KOPT-K1 (cell line): Measurements from ENCODE around the gene TRIM32.

ENCODE experiments used
- H3K27ac ChIP-seq: fragments of 200-600 bp; sonication (generic); 2 replicates; pipeline ENCODE4 v1.5.1; 2016; ENCODE audit warnings: antibody characterized with exemption, mild to moderate bottlenecking, low read depth, low read length; ENCODE audit not compliant: poor library complexity, severe bottlenecking
- H3K36me3 ChIP-seq: fragments of 200-600 bp; sonication (generic); 2 replicates; pipeline ENCODE4 v1.5.1; 2017; ENCODE audit warnings: antibody characterized with exemption, mild to moderate bottlenecking, low read length, moderate library complexity; ENCODE audit not compliant: insufficient read depth
- H3K9me3 ChIP-seq: fragments of 200-600 bp; sonication (generic); 2 replicates; pipeline ENCODE4 v1.5.1; 2017; ENCODE audit warnings: antibody characterized with exemption, low read length, mild to moderate bottlenecking; ENCODE audit not compliant: insufficient read depth, poor library complexity, severe bottlenecking

TRIM32 gene, protein sequence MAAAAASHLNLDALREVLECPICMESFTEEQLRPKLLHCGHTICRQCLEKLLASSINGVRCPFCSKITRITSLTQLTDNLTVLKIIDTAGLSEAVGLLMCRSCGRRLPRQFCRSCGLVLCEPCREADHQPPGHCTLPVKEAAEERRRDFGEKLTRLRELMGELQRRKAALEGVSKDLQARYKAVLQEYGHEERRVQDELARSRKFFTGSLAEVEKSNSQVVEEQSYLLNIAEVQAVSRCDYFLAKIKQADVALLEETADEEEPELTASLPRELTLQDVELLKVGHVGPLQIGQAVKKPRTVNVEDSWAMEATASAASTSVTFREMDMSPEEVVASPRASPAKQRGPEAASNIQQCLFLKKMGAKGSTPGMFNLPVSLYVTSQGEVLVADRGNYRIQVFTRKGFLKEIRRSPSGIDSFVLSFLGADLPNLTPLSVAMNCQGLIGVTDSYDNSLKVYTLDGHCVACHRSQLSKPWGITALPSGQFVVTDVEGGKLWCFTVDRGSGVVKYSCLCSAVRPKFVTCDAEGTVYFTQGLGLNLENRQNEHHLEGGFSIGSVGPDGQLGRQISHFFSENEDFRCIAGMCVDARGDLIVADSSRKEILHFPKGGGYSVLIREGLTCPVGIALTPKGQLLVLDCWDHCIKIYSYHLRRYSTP

GRCh38 chr9:116687074-116687753 is at the start of gene TRIM32:
Gene TRIM32 (plus strand): TSS chr9:116687305. CDS start chr9:116697743, 10,438 bp downstream.
- no peaks in the 10 kb centered on the region for H3K36me3 ChIP-seq
- H3K9me3 ChIP-seq, result peaks cover 21% of the 10 kb centered on the region
- peak within 1 kb of the TSS; percentile 61 for H3K27ac ChIP-seq

DNA sequence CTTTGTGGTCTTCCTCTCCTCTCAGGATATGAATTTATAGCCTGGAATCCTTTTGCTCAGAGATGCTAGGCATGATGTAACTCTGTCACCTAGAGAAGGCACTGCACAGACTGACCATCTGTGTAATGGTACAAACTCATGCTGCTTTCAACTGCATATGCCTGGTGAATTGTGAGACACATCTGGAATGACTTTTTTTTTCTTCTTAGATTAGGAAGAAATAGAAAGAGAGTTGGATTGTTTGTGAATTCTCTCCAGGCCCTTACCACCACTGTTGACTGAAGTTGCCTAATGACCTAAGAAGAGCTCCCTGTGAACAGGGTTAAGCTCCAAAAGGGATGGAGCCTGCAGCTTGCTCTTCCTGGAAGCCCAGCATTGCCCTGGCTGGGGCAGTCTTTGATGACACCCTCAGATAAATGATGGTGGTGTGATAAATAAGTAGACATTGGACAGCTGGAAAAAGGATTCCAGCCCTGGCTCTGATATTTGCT is 47.8 kb upstream of the TRIM32 start:
- H3K27ac ChIP-seq, result no peak overlapping the region
- no peaks in the 10 kb centered on the region for H3K36me3 ChIP-seq
- no peaks in the 10 kb centered on the region for H3K9me3 ChIP-seq

DNA sequence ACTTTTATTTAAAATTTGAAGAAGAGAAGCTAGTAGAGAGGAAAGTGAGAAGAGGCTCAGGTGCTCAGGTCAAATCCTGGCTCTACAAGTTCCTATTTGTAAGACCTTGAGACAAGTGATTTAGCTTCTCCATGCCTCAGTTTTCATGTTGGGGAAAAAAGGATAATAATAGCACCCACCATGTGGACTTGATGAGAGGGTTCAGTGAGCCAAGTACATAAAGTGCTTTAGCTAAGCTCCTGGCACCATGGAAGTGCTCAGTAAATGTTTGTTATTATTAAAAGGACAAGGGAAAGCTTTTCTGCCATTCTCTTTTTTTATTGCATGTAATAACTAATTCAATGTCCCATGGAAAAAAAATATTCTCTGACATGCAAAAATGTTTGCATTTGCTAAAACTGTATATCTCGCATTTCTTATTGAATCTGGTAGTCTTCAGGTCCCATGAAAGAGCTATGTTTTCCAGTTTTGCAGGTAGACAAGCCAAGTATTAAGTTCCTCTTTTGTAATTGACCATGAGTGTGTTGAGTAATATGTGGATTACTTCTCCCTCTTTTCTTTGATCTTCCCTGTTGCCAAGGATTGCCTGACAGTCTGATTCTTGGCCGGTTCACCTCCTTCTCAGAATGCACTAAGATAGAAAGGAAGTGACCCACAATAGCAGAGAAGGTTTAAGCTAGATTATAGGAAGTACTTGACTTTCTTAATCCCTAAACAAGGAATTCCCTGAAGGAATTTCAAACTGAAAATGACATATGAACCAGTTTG is 45.6 kb upstream of the TRIM32 start:
- Histone ChIP-seq H3K27ac (no peak overlapping the region), H3K9me3 (no peaks in the 10 kb centered on the region), H3K36me3 (no peaks in the 10 kb centered on the region)

GRCh38 chr9:116643691-116644090 is 43.4 kb upstream of the TRIM32 start:
- Histone ChIP-seq H3K27ac (no peak overlapping the region), H3K9me3 (no peaks in the 10 kb centered on the region), H3K36me3 (no peaks in the 10 kb centered on the region)

- no peak overlapping the region for H3K27ac ChIP-seq
These were observed 42.9 kb upstream of the TRIM32 start for GRCh38 chr9:116644091-116644688.

GRCh38 chr9:116646661-116647514 is 40.2 kb upstream of the TRIM32 start:
- Histone ChIP-seq H3K27ac (no peak overlapping the region), H3K9me3 (no peaks in the 10 kb centered on the region), H3K36me3 (no peaks in the 10 kb centered on the region)

More at GRCh38 chr9:116644091-116644688, 42.9 kb upstream of the TRIM32 start:
- H3K9me3 ChIP-seq, result no peaks in the 10 kb centered on the region
- H3K36me3 ChIP-seq, result no peaks in the 10 kb centered on the region

- no peaks in the 10 kb centered on the region for H3K36me3 ChIP-seq
- H3K9me3 ChIP-seq, result no peaks in the 10 kb centered on the region
These were observed 39.6 kb upstream of the TRIM32 start for GRCh38 chr9:116647515-116647809.

DNA sequence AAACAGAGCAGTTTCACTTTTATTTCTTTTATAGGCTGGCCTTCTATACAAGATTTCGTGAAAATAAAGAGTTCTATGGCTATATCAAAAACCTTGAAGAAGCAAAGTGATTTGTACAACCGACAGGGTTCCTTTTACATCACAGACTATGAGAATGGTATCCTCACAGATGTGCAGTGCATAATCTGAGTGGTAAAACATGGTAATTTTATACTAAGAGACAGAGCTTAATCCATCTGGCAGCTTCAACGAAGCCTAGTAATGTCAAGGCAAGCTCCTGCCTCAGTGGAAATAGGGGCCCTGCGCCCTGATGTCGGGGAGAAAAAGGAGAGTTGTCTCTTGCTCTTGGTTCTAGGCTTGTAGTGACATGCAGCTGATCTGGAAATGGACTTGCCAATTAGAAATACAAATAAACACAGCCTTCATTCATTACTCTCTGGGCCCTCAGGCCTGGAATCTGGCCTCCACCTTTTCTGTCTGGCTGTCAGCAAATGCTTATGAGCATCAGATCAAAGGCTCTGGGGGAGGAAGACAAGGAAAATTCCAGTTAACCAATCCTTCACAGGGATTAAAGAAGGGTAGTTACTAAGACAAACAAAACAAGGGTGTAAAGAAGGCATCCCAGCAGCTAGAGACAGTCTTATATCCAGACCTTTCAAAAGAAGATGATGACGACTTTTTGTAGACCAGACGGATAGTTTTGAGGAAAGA is 33.6 kb upstream of the TRIM32 start:
- H3K36me3 ChIP-seq, result no peaks in the 10 kb centered on the region

More at GRCh38 chr9:116647515-116647809, 39.6 kb upstream of the TRIM32 start:
- H3K27ac ChIP-seq, result no peak overlapping the region

DNA sequence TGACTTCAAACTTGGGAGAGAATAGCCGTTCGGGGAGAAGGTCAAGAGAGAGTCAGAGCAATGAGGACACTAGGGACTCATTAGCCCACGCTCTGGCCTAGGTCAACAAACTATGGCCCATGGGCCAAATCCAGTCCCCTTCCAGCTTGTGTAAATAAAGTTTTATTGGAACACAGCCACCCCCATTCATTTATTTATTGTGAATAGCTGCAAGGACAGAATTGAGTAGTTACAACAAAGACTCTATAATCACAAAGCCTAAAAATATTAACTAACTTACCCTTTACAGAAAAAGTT is 33.1 kb upstream of the TRIM32 start:
- no peaks in the 10 kb centered on the region for H3K36me3 ChIP-seq
- H3K27ac ChIP-seq, result no peak overlapping the region
- no peaks in the 10 kb centered on the region for H3K9me3 ChIP-seq

More for the DNA sequence above, 33.6 kb upstream of the TRIM32 start:
- H3K27ac ChIP-seq, result no peak overlapping the region
- H3K9me3 ChIP-seq, result no peaks in the 10 kb centered on the region

GRCh38 chr9:116656501-116656971 is 30.6 kb upstream of the TRIM32 start:
- no peaks in the 10 kb centered on the region for H3K36me3 ChIP-seq
- no peak overlapping the region for H3K27ac ChIP-seq
- H3K9me3 ChIP-seq, result no peaks in the 10 kb centered on the region

- Histone ChIP-seq H3K9me3 (no peaks in the 10 kb centered on the region), H3K36me3 (no peaks in the 10 kb centered on the region), H3K27ac (no peak overlapping the region)
These were observed 30.1 kb upstream of the TRIM32 start for GRCh38 chr9:116656977-116657376.

- no peaks in the 10 kb centered on the region for H3K36me3 ChIP-seq
- H3K9me3 ChIP-seq, result no peaks in the 10 kb centered on the region
- H3K27ac ChIP-seq, result no peak overlapping the region
These were observed 28.8 kb upstream of the TRIM32 start for GRCh38 chr9:116658265-116658664.
